CD4-positive, alpha-beta T cell (primary cell): ENCODE data around the gene USH1C. TPM values are rescaled to one million over a fixed set of nuclear protein-coding genes. Genes with fewer than 3 reads are reported as not detected.
A peak's percentile ranks its signal among the peaks of the same experiment; 100 is the strongest.

ENCODE experiments used
- ATAC-seq: fragments of 200-7000 bp; cut with Tn5 transposase; one replicate; pipeline ENCODE4 v1.10.0; 2022; ENCODE audit warnings: mild to moderate bottlenecking; ENCODE audit not compliant: poor library complexity
- CTCF ChIA-PET: fragments of 350-600 bp; sonication (Branson Sonifier 250); formaldehyde crosslinking; loops from one replicate; lab custom pipeline; 2021; ENCODE audit warnings: antibody characterized with exemption, inconsistent platforms; lab: Charles Lee
- POLR2A ChIA-PET: fragments of 350-600 bp; sonication (Branson Sonifier 250); formaldehyde crosslinking; loops from one replicate; lab custom pipeline; 2021; ENCODE audit warnings: antibody characterized with exemption, inconsistent platforms; lab: Charles Lee
- DNase-seq, 14 experiments: peaks; one replicate each; pipeline ENCODE4 v3.0.0-alpha.2; 2013 to 2020; ENCODE audit warnings: mixed read lengths in 2 of 14
- H3K27ac ChIP-seq, 2 donors: one replicate each; pipeline versions ENCODE4 v1.5.1 to v1.7.0; 2013; ENCODE audit warnings: low read length in 2 of 2, low read depth in 1 of 2, mild to moderate bottlenecking in 1 of 2
- H3K27me3 ChIP-seq, 2 experiments: 1 replicate in 1 of 2; 2 replicates in 1 of 2; pipeline versions ENCODE4 v1.6.1 to v1.7.0; 2013; ENCODE audit warnings: low read length in 2 of 2, control low read depth in 1 of 2, mild to moderate bottlenecking in 1 of 2, moderate library complexity in 1 of 2; ENCODE audit not compliant: insufficient read depth in 2 of 2, control insufficient read depth in 1 of 2
- H3K36me3 ChIP-seq: one replicate; pipeline ENCODE4 v1.6.1; 2013; ENCODE audit warnings: low read length, control low read depth; ENCODE audit not compliant: insufficient read depth
- H3K4me1 ChIP-seq: one replicate; pipeline ENCODE4 v1.6.1; 2013; ENCODE audit warnings: low read length, control low read depth; ENCODE audit not compliant: insufficient read depth
- H3K4me3 ChIP-seq: one replicate; pipeline ENCODE4 v1.5.1; 2013; ENCODE audit warnings: mild to moderate bottlenecking, low read length, moderate library complexity
- H3K9me3 ChIP-seq, 2 experiments: 1 replicate in 1 of 2; 2 replicates in 1 of 2; pipeline versions ENCODE4 v1.6.1 to v1.7.0; 2013; ENCODE audit warnings: low read length in 2 of 2, mild to moderate bottlenecking in 2 of 2, control low read depth in 1 of 2, moderate library complexity in 1 of 2; ENCODE audit not compliant: control insufficient read depth in 1 of 2, insufficient read depth in 1 of 2
- H3K27ac Mint-ChIP-seq: one replicate; pipeline ENCODE4 v1.8.0; 2020; ENCODE audit warnings: mixed read lengths
- H3K27me3 Mint-ChIP-seq: one replicate; pipeline ENCODE4 v1.8.0; 2021; ENCODE audit warnings: mixed read lengths
- H3K36me3 Mint-ChIP-seq: one replicate; pipeline ENCODE4 v1.8.0; 2021; ENCODE audit warnings: low read depth, mixed read lengths
- H3K4me1 Mint-ChIP-seq: one replicate; pipeline ENCODE4 v1.8.0; 2021; ENCODE audit warnings: low read depth, mixed read lengths
- H3K4me3 Mint-ChIP-seq: one replicate; pipeline ENCODE4 v1.8.0; 2020; ENCODE audit warnings: mild to moderate bottlenecking, mixed read lengths
- H3K9me3 Mint-ChIP-seq: one replicate; pipeline ENCODE4 v1.8.0; 2020; ENCODE audit warnings: mixed read lengths
- intact Hi-C, 2 experiments: fragments of 100-400 bp; cut with DNase I in 1 of 2; cut with micrococcal nuclease in 1 of 2; formaldehyde crosslinking; loops; one replicate each; pipeline versions ENCODE4 v1.15.1 to v1.9.0; 2023 to 2025; cut with DNase I, micrococcal nuclease
- total RNA-seq, 174 experiments: library from RNA in 2 of 174; stranded (reverse) in 2 of 174; gene quantifications; one replicate each; pipeline ENCODE4 v1.2.3 and lab custom pipeline; 2021 to 2026
- TF ChIP-seq, protein P1 (sequence below): fragments of 200-600 bp; IDR thresholded peaks from one replicate; pipeline ENCODE4 v1.8.0; 2022; ENCODE audit warnings: antibody characterized with exemption, mild to moderate bottlenecking

The USH1C gene
- total RNA-seq, 2 experiments from 2014 or later, result not detected

DNA sequence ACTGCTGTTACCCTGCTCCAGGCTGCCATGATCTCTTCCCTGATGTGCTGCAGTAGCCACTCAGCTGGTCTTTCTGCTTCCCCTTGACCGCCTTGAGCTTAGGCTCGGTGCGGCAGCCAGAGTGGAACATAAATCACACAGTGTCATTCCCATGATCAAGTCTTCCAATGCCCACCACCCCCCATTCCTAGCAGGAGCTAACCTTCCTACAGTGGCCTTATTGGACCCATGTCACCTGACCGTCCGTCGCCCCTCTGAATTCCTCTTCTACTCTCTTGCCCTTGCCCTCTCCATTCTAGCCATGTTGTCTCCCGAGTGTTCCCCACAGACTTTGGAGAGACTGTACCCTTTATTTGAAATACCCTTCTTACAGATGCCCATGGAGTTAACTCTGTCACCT is 46.2 kb upstream of the USH1C start:
- H3K4me3 Mint-ChIP-seq, result no peak overlapping the region
- intact Hi-C loops, result no loop called here
- no peaks in the 10 kb centered on the region for H3K4me1 Mint-ChIP-seq
- Histone ChIP-seq H3K27me3 (peaks cover 0 to 4% of the 10 kb centered on the region in 2 experiments), H3K9me3 (peaks cover 0 to 9% of the 10 kb centered on the region in 2 experiments), H3K36me3 (no peaks in the 10 kb centered on the region), H3K27ac (no peak overlapping the region), H3K4me1 (no peaks in the 10 kb centered on the region), H3K4me3 (no peak overlapping the region)
- ChIA-PET POLR2A (no interaction called here), CTCF (no interaction called here)
- H3K36me3 Mint-ChIP-seq, result no peaks in the 10 kb centered on the region
- peaks cover 24% of the 10 kb centered on the region for H3K27me3 Mint-ChIP-seq
- TF ChIP-seq, protein P1, sequence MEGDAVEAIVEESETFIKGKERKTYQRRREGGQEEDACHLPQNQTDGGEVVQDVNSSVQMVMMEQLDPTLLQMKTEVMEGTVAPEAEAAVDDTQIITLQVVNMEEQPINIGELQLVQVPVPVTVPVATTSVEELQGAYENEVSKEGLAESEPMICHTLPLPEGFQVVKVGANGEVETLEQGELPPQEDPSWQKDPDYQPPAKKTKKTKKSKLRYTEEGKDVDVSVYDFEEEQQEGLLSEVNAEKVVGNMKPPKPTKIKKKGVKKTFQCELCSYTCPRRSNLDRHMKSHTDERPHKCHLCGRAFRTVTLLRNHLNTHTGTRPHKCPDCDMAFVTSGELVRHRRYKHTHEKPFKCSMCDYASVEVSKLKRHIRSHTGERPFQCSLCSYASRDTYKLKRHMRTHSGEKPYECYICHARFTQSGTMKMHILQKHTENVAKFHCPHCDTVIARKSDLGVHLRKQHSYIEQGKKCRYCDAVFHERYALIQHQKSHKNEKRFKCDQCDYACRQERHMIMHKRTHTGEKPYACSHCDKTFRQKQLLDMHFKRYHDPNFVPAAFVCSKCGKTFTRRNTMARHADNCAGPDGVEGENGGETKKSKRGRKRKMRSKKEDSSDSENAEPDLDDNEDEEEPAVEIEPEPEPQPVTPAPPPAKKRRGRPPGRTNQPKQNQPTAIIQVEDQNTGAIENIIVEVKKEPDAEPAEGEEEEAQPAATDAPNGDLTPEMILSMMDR, result no peak
- ATAC-seq (no peak), DNase-seq (peak in 1 of 14 experiments; percentile 15)
- H3K27ac Mint-ChIP-seq, result no peak overlapping the region
- H3K9me3 Mint-ChIP-seq, result peaks cover 2% of the 10 kb centered on the region

DNA sequence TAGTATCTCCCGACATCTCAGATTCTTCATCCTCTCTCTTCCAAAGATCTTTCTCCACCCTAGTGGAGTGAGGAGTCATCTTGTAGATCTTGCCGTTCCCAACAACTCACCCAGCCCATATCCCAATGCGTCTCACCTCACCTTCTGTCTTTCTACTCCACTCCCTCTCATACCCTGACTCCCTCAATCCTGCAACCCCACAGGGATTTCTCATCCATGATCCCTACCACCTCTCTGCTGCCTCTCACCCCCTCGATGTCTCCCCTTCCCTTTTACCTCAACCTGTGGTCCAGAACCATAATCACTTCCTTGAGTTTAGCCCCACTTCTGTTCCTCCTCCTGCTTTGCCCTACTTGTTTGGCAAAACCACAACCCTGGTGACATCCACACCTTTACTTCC is 44.5 kb upstream of the USH1C start:
- CTCF ChIA-PET, result no interaction called here
- Histone ChIP-seq H3K36me3 (no peaks in the 10 kb centered on the region), H3K4me1 (no peaks in the 10 kb centered on the region), H3K27ac (no peak overlapping the region), H3K4me3 (no peak overlapping the region), H3K9me3 (peaks cover 0 to 5% of the 10 kb centered on the region in 2 experiments), H3K27me3 (peaks cover 0 to 4% of the 10 kb centered on the region in 2 experiments)
- H3K4me1 Mint-ChIP-seq, result no peaks in the 10 kb centered on the region
- H3K9me3 Mint-ChIP-seq, result no peaks in the 10 kb centered on the region
- POLR2A ChIA-PET, result no interaction called here
- TF ChIP-seq, protein P1, result no peak
- no peak for ATAC-seq
- no peak for DNase-seq
- intact Hi-C loops, result no loop called here
- H3K27ac Mint-ChIP-seq, result no peak overlapping the region
- H3K4me3 Mint-ChIP-seq, result no peak overlapping the region
- H3K27me3 Mint-ChIP-seq, result peaks cover 21% of the 10 kb centered on the region
- H3K36me3 Mint-ChIP-seq, result no peaks in the 10 kb centered on the region

DNA sequence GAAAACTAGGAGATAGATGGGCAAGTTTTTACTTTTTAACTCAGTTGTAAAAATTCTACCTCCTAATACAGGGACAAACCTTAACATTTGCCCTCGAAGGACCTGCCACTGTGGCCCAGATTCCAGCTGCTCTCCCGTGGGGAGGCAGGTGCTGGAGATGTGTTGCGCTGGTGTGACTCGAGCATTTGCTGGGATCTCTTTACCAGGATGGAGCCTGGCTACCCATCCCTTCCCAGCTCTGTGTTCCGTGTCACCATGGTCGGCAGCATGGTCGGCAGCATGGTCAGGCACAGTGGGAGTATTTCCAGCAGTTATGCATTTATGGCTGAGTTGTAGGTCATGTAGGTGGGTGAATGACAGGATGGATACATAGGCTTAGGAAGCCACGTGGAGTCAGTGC is 44.0 kb upstream of the USH1C start:
- H3K4me1 ChIP-seq, result no peaks in the 10 kb centered on the region
- DNase-seq, result no peak

More for the DNA sequence above, 44.0 kb upstream of the USH1C start:
- TF ChIP-seq, protein P1, result no peak
- Mint-ChIP-seq H3K27ac (no peak overlapping the region), H3K36me3 (no peaks in the 10 kb centered on the region), H3K9me3 (no peaks in the 10 kb centered on the region), H3K4me3 (no peak overlapping the region), H3K4me1 (no peaks in the 10 kb centered on the region), H3K27me3 (peaks cover 21% of the 10 kb centered on the region)
- intact Hi-C loops, result no loop called here
- no peaks in the 10 kb centered on the region for H3K36me3 ChIP-seq
- ChIA-PET POLR2A (no interaction called here), CTCF (no interaction called here)
- ATAC-seq, result no peak
- no peak overlapping the region for H3K4me3 ChIP-seq
- H3K27me3 ChIP-seq, result peaks cover 0 to 4% of the 10 kb centered on the region in 2 experiments
- H3K27ac ChIP-seq, result no peak overlapping the region
- H3K9me3 ChIP-seq, result no peaks in the 10 kb centered on the region
